ENCODE measurements around the gene ERN1. TPM values are rescaled to one million over a fixed set of nuclear protein-coding genes. Genes with fewer than 3 reads are reported as not detected.
"Not testable (repeated sequence)": the region's sequence is repeated elsewhere in the genome, so short reads cannot be mapped to it uniquely, and the experiment has no call there.

The ERN1 gene
- total and polyA plus RNA-seq, 2 experiments from 2014 or later: 10.3 to 16.5 TPM

- Histone ChIP-seq H3K9me3 (ENCODE audit: low read depth) (no peaks in the 10 kb centered on the region), H2AFZ (no peak overlapping the region), H3K36me3 (replicated peaks; ENCODE audit: insufficient read depth, low read depth) (no peaks in the 10 kb centered on the region), H4K20me1 (ENCODE audit: insufficient read depth, poor library complexity, severe bottlenecking) (no peaks in the 10 kb centered on the region), H3K4me3 (no peak overlapping the region), H3K79me2 (no peaks in the 10 kb centered on the region), H3K27me3 (no peaks in the 10 kb centered on the region), H3K4me2 (no peak overlapping the region), H3K4me1 (ENCODE audit: insufficient read depth) (peaks cover 18% of the 10 kb centered on the region), H3K27ac (no peak overlapping the region), H3K9me2 (replicated peaks; ENCODE audit: insufficient read depth) (no peaks in the 10 kb centered on the region)
- WGBS (ENCODE audit: low lambda C conversion rate, missing lambda C conversion rate): 100% methylated on average over 3 of the region's 3 CpGs
- no peak for DNase-seq (ENCODE audit: low spot score)
- TF ChIP-seq EZH2 (IDR thresholded peaks at IDR 0.05; ENCODE audit: borderline replicate concordance) (no peak), EZH2phosphoT487 (IDR thresholded peaks at IDR 0.05; ENCODE audit: low read depth, severe bottlenecking, unreplicated experiment) (no peak)
- TF ChIP-seq, protein P1, sequence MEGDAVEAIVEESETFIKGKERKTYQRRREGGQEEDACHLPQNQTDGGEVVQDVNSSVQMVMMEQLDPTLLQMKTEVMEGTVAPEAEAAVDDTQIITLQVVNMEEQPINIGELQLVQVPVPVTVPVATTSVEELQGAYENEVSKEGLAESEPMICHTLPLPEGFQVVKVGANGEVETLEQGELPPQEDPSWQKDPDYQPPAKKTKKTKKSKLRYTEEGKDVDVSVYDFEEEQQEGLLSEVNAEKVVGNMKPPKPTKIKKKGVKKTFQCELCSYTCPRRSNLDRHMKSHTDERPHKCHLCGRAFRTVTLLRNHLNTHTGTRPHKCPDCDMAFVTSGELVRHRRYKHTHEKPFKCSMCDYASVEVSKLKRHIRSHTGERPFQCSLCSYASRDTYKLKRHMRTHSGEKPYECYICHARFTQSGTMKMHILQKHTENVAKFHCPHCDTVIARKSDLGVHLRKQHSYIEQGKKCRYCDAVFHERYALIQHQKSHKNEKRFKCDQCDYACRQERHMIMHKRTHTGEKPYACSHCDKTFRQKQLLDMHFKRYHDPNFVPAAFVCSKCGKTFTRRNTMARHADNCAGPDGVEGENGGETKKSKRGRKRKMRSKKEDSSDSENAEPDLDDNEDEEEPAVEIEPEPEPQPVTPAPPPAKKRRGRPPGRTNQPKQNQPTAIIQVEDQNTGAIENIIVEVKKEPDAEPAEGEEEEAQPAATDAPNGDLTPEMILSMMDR (IDR thresholded peaks at IDR 0.05; ENCODE audit: poor library complexity): no peak
Measured at GRCh38 chr17:64173646-64174045, 43.7 kb upstream of the ERN1 start.

- Histone ChIP-seq H3K9me3 (ENCODE audit: low read depth) (no peaks in the 10 kb centered on the region), H3K36me3 (replicated peaks; ENCODE audit: insufficient read depth, low read depth) (no peaks in the 10 kb centered on the region), H2AFZ (no peak overlapping the region), H3K27ac (no peak overlapping the region), H3K4me1 (ENCODE audit: insufficient read depth) (peaks cover 7% of the 10 kb centered on the region), H3K9me2 (replicated peaks; ENCODE audit: insufficient read depth) (no peaks in the 10 kb centered on the region), H3K4me2 (no peak overlapping the region), H3K4me3 (no peak overlapping the region), H3K27me3 (no peaks in the 10 kb centered on the region), H3K79me2 (no peaks in the 10 kb centered on the region), H4K20me1 (ENCODE audit: insufficient read depth, poor library complexity, severe bottlenecking) (no peaks in the 10 kb centered on the region)
- TF ChIP-seq, protein P1 (IDR thresholded peaks at IDR 0.05; ENCODE audit: poor library complexity): no peak
- no peak for TF ChIP-seq EZH2 (IDR thresholded peaks at IDR 0.05; ENCODE audit: borderline replicate concordance)
- TF ChIP-seq EZH2phosphoT487 (IDR thresholded peaks at IDR 0.05; ENCODE audit: low read depth, severe bottlenecking, unreplicated experiment): no peak
- WGBS (ENCODE audit: low lambda C conversion rate, missing lambda C conversion rate): 93% methylated on average over 3 of the region's 3 CpGs
- DNase-seq (ENCODE audit: low spot score): no peak
Measured at GRCh38 chr17:64172510-64172909, 42.6 kb upstream of the ERN1 start.

DNA sequence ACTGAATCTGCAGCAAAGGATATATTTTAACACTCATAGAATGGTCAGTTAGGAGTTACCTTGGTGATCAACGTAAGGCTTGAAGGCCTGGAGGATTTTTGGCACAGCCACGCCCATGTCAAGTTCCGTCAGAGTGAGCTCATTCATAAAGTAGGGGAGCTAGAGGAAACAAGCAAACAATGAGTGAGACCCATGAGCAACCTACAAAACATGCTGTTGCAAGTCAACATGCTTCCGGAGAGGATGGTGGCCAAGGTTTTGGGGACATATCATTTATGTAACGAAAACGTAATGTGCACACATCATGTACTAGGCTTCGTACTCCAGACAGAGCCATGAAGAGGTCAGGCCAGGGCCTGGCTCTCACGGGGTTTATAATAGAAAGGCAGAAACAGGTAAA lies 41.1 kb upstream of the ERN1 start:
- Histone ChIP-seq H3K27ac (no peak overlapping the region), H3K4me2 (no peak overlapping the region), H3K36me3 (replicated peaks; ENCODE audit: insufficient read depth, low read depth) (no peaks in the 10 kb centered on the region), H4K20me1 (ENCODE audit: insufficient read depth, poor library complexity, severe bottlenecking) (no peaks in the 10 kb centered on the region), H3K27me3 (no peaks in the 10 kb centered on the region), H3K9me3 (ENCODE audit: low read depth) (no peaks in the 10 kb centered on the region), H2AFZ (no peak overlapping the region), H3K4me3 (no peak overlapping the region), H3K9me2 (replicated peaks; ENCODE audit: insufficient read depth) (no peaks in the 10 kb centered on the region), H3K79me2 (no peaks in the 10 kb centered on the region), H3K4me1 (ENCODE audit: insufficient read depth) (peaks cover 7% of the 10 kb centered on the region)
- no peak for DNase-seq (ENCODE audit: low spot score)
- TF ChIP-seq, protein P1 (IDR thresholded peaks at IDR 0.05; ENCODE audit: poor library complexity): no peak
- TF ChIP-seq EZH2phosphoT487 (IDR thresholded peaks at IDR 0.05; ENCODE audit: low read depth, severe bottlenecking, unreplicated experiment) (no peak), EZH2 (IDR thresholded peaks at IDR 0.05; ENCODE audit: borderline replicate concordance) (no peak)
- WGBS (ENCODE audit: low lambda C conversion rate, missing lambda C conversion rate): 92% methylated on average over 8 of the region's 8 CpGs

GRCh38 chr17:64170286-64170685 lies 40.3 kb upstream of the ERN1 start:
- DNase-seq (ENCODE audit: low spot score): no peak
- Histone ChIP-seq H3K79me2 (no peaks in the 10 kb centered on the region), H3K27ac (no peak overlapping the region), H3K4me2 (no peak overlapping the region), H3K4me3 (no peak overlapping the region), H2AFZ (no peak overlapping the region), H4K20me1 (ENCODE audit: insufficient read depth, poor library complexity, severe bottlenecking) (no peaks in the 10 kb centered on the region), H3K36me3 (replicated peaks; ENCODE audit: insufficient read depth, low read depth) (no peaks in the 10 kb centered on the region), H3K27me3 (no peaks in the 10 kb centered on the region), H3K4me1 (ENCODE audit: insufficient read depth) (peaks cover 7% of the 10 kb centered on the region), H3K9me2 (replicated peaks; ENCODE audit: insufficient read depth) (no peaks in the 10 kb centered on the region), H3K9me3 (ENCODE audit: low read depth) (no peaks in the 10 kb centered on the region)
- no peak for TF ChIP-seq EZH2phosphoT487 (IDR thresholded peaks at IDR 0.05; ENCODE audit: low read depth, severe bottlenecking, unreplicated experiment)
- TF ChIP-seq, protein P1 (IDR thresholded peaks at IDR 0.05; ENCODE audit: poor library complexity): no peak
- no peak for TF ChIP-seq EZH2 (IDR thresholded peaks at IDR 0.05; ENCODE audit: borderline replicate concordance)
- WGBS (ENCODE audit: low lambda C conversion rate, missing lambda C conversion rate): 98% methylated on average over 4 of the region's 4 CpGs

- H2AFZ ChIP-seq; H3K4me3 ChIP-seq; H3K27me3 ChIP-seq; H3K4me1 ChIP-seq (ENCODE audit: insufficient read depth); H3K9me2 ChIP-seq (replicated peaks; ENCODE audit: insufficient read depth); H4K20me1 ChIP-seq (ENCODE audit: insufficient read depth, poor library complexity, severe bottlenecking); H3K36me3 ChIP-seq (replicated peaks; ENCODE audit: insufficient read depth, low read depth); DNase-seq (ENCODE audit: low spot score); H3K27ac ChIP-seq; H3K4me2 ChIP-seq; H3K79me2 ChIP-seq; H3K9me3 ChIP-seq (ENCODE audit: low read depth): not testable (repeated sequence)
- WGBS (ENCODE audit: low lambda C conversion rate, missing lambda C conversion rate): 98% methylated on average over 3 of the region's 3 CpGs
Measured at GRCh38 chr17:64167666-64168065, 37.7 kb upstream of the ERN1 start.
